ENCODE data around the gene PHF19.
A peak's percentile ranks its signal among the peaks of the same experiment; 100 is the strongest.

Gene PHF19

GRCh38 chr9:120872791-120873502, 4.0 kb downstream of the PHF19 start:
- DNase-seq, result no peak

- no peak for DNase-seq
Measured at GRCh38 chr9:120870206-120870605, 6.8 kb downstream of the PHF19 start.

- DNase-seq, result no peak
Measured at GRCh38 chr9:120869726-120870125, 7.3 kb downstream of the PHF19 start.

- no peak for DNase-seq
Measured at GRCh38 chr9:120869360-120869687, 7.7 kb downstream of the PHF19 start.

GRCh38 chr9:120868676-120869359, 8.2 kb downstream of the PHF19 start:
- peak; percentile 91 for DNase-seq

GRCh38 chr9:120868339-120868675, 8.7 kb downstream of the PHF19 start:
- DNase-seq, result no peak

GRCh38 chr9:120867676-120868338, 9.2 kb downstream of the PHF19 start:
- DNase-seq, result no peak

GRCh38 chr9:120866651-120867050, 10.3 kb downstream of the PHF19 start:
- no peak for DNase-seq

- DNase-seq, result no peak
Measured at GRCh38 chr9:120865809-120866208, 11.2 kb downstream of the PHF19 start.

GRCh38 chr9:120865176-120865575, 11.8 kb downstream of the PHF19 start:
- no peak for DNase-seq

GRCh38 chr9:120864719-120865118, 12.3 kb downstream of the PHF19 start:
- DNase-seq, result no peak

GRCh38 chr9:120863833-120864232, 13.2 kb downstream of the PHF19 start:
- DNase-seq, result no peak

GRCh38 chr9:120862452-120862851, 14.5 kb downstream of the PHF19 start:
- no peak for DNase-seq

- DNase-seq, result no peak
Measured at GRCh38 chr9:120861935-120862334, 15.1 kb downstream of the PHF19 start.

GRCh38 chr9:120860083-120860482, 16.9 kb downstream of the PHF19 start:
- DNase-seq, result no peak

GRCh38 chr9:120859361-120859760, 17.6 kb downstream of the PHF19 start:
- no peak for DNase-seq

- no peak for DNase-seq
Measured at GRCh38 chr9:120857902-120858301, 19.1 kb downstream of the PHF19 start.

GRCh38 chr9:120857481-120857880, 19.5 kb downstream of the PHF19 start:
- no peak for DNase-seq

GRCh38 chr9:120856700-120857099, 20.3 kb downstream of the PHF19 start:
- no peak for DNase-seq

GRCh38 chr9:120855827-120856670, 20.9 kb downstream of the PHF19 start:
- DNase-seq, result no peak

- no peak for DNase-seq
Measured at GRCh38 chr9:120854596-120855327, 22.2 kb downstream of the PHF19 start.

- no peak for DNase-seq
Measured at GRCh38 chr9:120853198-120853597, 23.8 kb downstream of the PHF19 start.
